ENCODE results near the gene DPP6. TPM values are rescaled to one million over a fixed set of nuclear protein-coding genes. Genes with fewer than 3 reads are reported as not detected.

DPP6 gene
- total and polyA plus RNA-seq, 2 of the 8 experiments (the other 6 are each of a cell fraction or from before 2014, with no cell fraction given) = 4.7 to 6.8 TPM

- Histone ChIP-seq H2AFZ (ENCODE audit: low read length) (no peak overlapping the region), H3K9ac (replicated peaks in 1 of 4; ENCODE audit: extremely low read depth in 1 of 4, low read depth in 3 of 4, low read length in 3 of 4) (no peak overlapping the region), H3K4me3 (ENCODE audit: extremely low read depth in 1 of 4, insufficient read depth in 2 of 4, low read depth in 3 of 4, low read length in 4 of 4) (no peak overlapping the region), H3K4ac (replicated peaks; ENCODE audit: insufficient read length, low read depth, low read length) (no peak overlapping the region), H2AK5ac (ENCODE audit: low read depth, low read length) (no peak overlapping the region), H2BK120ac (replicated peaks; ENCODE audit: low read depth, low read length) (no peak overlapping the region), H3K9me3 (ENCODE audit: insufficient read depth in 2 of 2, low read depth in 1 of 2, low read length in 1 of 2) (no peaks in the 10 kb centered on the region), H3K56ac (replicated peaks; ENCODE audit: insufficient read length, low read depth, low read length) (no peak overlapping the region), H3K79me2 (ENCODE audit: control insufficient read depth in 1 of 2, insufficient read depth in 2 of 2, low read length in 2 of 2) (no peaks in the 10 kb centered on the region), H4K91ac (replicated peaks; ENCODE audit: insufficient read length, low read length) (no peak overlapping the region), H3K4me1 (replicated peaks in 1 of 4; ENCODE audit: control insufficient read depth in 3 of 4, insufficient read depth in 4 of 4, low read length in 3 of 4) (peaks cover 8 to 13% (median 12%) of the 10 kb centered on the region in 4 experiments), H3K36me3 (ENCODE audit: control insufficient read depth in 2 of 4, insufficient read depth in 4 of 4, low read length in 3 of 4) (no peaks in the 10 kb centered on the region), H3K27ac (ENCODE audit: low read depth, low read length) (no peak overlapping the region), H2BK15ac (ENCODE audit: low read length) (no peak overlapping the region), H3K23me2 (ENCODE audit: low read depth, low read length) (no peaks in the 10 kb centered on the region), H3K18ac (ENCODE audit: extremely low read depth, low read length) (no peak overlapping the region), H3K27me3 (replicated peaks in 1 of 4; ENCODE audit: control insufficient read depth in 3 of 4, extremely low read depth in 1 of 4, insufficient read depth in 3 of 4, low read length in 3 of 4) (no peaks in the 10 kb centered on the region), H2BK12ac (ENCODE audit: low read depth, low read length) (no peak overlapping the region), H3K79me1 (ENCODE audit: low read depth, low read length) (no peaks in the 10 kb centered on the region), H2BK5ac (ENCODE audit: low read depth, low read length) (no peak overlapping the region), H3K14ac (ENCODE audit: insufficient read length) (no peak overlapping the region), H2BK20ac (ENCODE audit: low read length) (no peak overlapping the region), H4K5ac (ENCODE audit: insufficient read length, low read depth, low read length) (no peak overlapping the region), H3K4me2 (ENCODE audit: insufficient read depth in 1 of 2, low read depth in 2 of 2, low read length in 2 of 2) (no peak overlapping the region), H3K23ac (ENCODE audit: insufficient read length) (no peak overlapping the region), H4K8ac (ENCODE audit: extremely low read depth, insufficient read depth, low read length) (no peak overlapping the region), H4K20me1 (replicated peaks in 1 of 2; ENCODE audit: control insufficient read depth in 1 of 2, insufficient read depth in 2 of 2, low read length in 2 of 2) (no peaks in the 10 kb centered on the region)
- no peak for FAIRE-seq
- ChIA-PET POLR2A (ENCODE audit: partially characterized antibody) (no interaction called here), CTCF (ENCODE audit: partially characterized antibody) (no interaction called here)
- DNase-seq (ENCODE audit: low read depth in 1 of 2, low spot score in 2 of 2) = no peak
- 83% methylated on average over 2 of the region's 4 CpGs; no CpG with 5 or more reads in 1 of the 2 experiments for WGBS, 2 experiments (ENCODE audit: extremely low coverage in 1 of 2, insufficient coverage in 1 of 2, insufficient read length in 1 of 2, insufficient replicate concordance in 2 of 2, low coverage in 1 of 2, low lambda C conversion rate in 2 of 2, missing lambda C conversion rate in 1 of 2)
- no peak for TF ChIP-seq GTF2F1 (IDR thresholded peaks at IDR 0.05; ENCODE audit: borderline replicate concordance, low read depth, low read length)
- TF ChIP-seq ZNF274 (IDR thresholded peaks at IDR 0.05; ENCODE audit: borderline replicate concordance, extremely low read depth, low read length) = no peak
- TF ChIP-seq SIN3A (conservative IDR thresholded peaks at IDR 0.05 in 1 of 2, IDR thresholded peaks at IDR 0.05 in 1 of 2; ENCODE audit: low read depth in 1 of 2, low read length in 2 of 2) = no peak
- no peak for TF ChIP-seq CBX5 (IDR thresholded peaks at IDR 0.05; ENCODE audit: low read depth, low read length)
- no peak for TF ChIP-seq BRCA1 (IDR thresholded peaks at IDR 0.05; ENCODE audit: low read depth, low read length)
- no peak for TF ChIP-seq RXRA (IDR thresholded peaks at IDR 0.05; ENCODE audit: insufficient read depth, low read depth, low read length)
- TF ChIP-seq KDM4A (IDR thresholded peaks at IDR 0.05; ENCODE audit: low read depth, low read length, severe bottlenecking) = no peak
- TF ChIP-seq TAF1 (IDR thresholded peaks at IDR 0.05; ENCODE audit: low read depth, low read length) = no peak
- no peak for TF ChIP-seq PHF8 (conservative IDR thresholded peaks at IDR 0.05; ENCODE audit: low read depth, low read length)
- no peak for TF ChIP-seq SIRT6 (IDR thresholded peaks at IDR 0.05; ENCODE audit: low read length)
- TF ChIP-seq, protein P1, sequence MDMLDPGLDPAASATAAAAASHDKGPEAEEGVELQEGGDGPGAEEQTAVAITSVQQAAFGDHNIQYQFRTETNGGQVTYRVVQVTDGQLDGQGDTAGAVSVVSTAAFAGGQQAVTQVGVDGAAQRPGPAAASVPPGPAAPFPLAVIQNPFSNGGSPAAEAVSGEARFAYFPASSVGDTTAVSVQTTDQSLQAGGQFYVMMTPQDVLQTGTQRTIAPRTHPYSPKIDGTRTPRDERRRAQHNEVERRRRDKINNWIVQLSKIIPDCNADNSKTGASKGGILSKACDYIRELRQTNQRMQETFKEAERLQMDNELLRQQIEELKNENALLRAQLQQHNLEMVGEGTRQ (IDR thresholded peaks at IDR 0.05; ENCODE audit: low read length) = no peak
- TF ChIP-seq POLR2A (IDR thresholded peaks at IDR 0.05; ENCODE audit: control extremely low read depth in 1 of 2, low read depth in 2 of 2, low read length in 2 of 2) = no peak
- TF ChIP-seq TAF7 (optimal IDR thresholded peaks at IDR 0.05; ENCODE audit: borderline replicate concordance, low read depth, low read length) = no peak
- no peak for TF ChIP-seq SP2 (IDR thresholded peaks at IDR 0.05; ENCODE audit: low read length)
- no peak for TF ChIP-seq BACH1 (IDR thresholded peaks at IDR 0.05; ENCODE audit: low read length)
These were observed 114.9 kb downstream of the DPP6 start for GRCh38 chr7:154167051-154167450.
